Measurements from ENCODE around the gene ZKSCAN2.

Gene ZKSCAN2

GRCh38 chr16:25217921-25218320 lies 39.7 kb downstream of the ZKSCAN2 start:
- Histone ChIP-seq H3F3A (ENCODE audit: insufficient read depth, low read length) (no peaks in the 10 kb centered on the region), H4K20me1 (ENCODE audit: insufficient read depth, low read length) (no peaks in the 10 kb centered on the region), H3K27ac (ENCODE audit: low read depth, low read length, poor library complexity, severe bottlenecking) (no peak overlapping the region)

GRCh38 chr16:25217112-25217511 lies 40.5 kb downstream of the ZKSCAN2 start:
- Histone ChIP-seq H3K4me3 (ENCODE audit: low read depth, low read length, poor library complexity, severe bottlenecking) (no peak overlapping the region), H3K4me1 (ENCODE audit: insufficient read depth, low read length, severe bottlenecking) (no peaks in the 10 kb centered on the region), H4K20me1 (ENCODE audit: insufficient read depth, low read length) (no peaks in the 10 kb centered on the region), H3K9ac (ENCODE audit: low read length) (no peak overlapping the region), H3K27ac (ENCODE audit: low read depth, low read length, poor library complexity, severe bottlenecking) (no peak overlapping the region), H3F3A (ENCODE audit: insufficient read depth, low read length) (no peaks in the 10 kb centered on the region), H2AFZ (ENCODE audit: low read length) (no peak overlapping the region), H3K27me3 (ENCODE audit: insufficient read depth, low read length) (no peaks in the 10 kb centered on the region), H3K9me3 (ENCODE audit: low read length) (no peaks in the 10 kb centered on the region), H3K36me3 (ENCODE audit: insufficient read depth, low read length) (no peaks in the 10 kb centered on the region), H3K79me2 (ENCODE audit: insufficient read depth, low read length) (no peaks in the 10 kb centered on the region), H3K9me2 (ENCODE audit: low read depth, low read length) (no peaks in the 10 kb centered on the region), H3K4me2 (ENCODE audit: low read length) (no peak overlapping the region)
- TF ChIP-seq EZH2 (IDR thresholded peaks at IDR 0.05; ENCODE audit: borderline replicate concordance, low read length) (no peak), CTCF (IDR thresholded peaks at IDR 0.05; ENCODE audit: low read length) (no peak)

More at GRCh38 chr16:25217921-25218320, 39.7 kb downstream of the ZKSCAN2 start:
- H3K9me2 ChIP-seq (ENCODE audit: low read depth, low read length), result no peaks in the 10 kb centered on the region
- H3K9me3 ChIP-seq (ENCODE audit: low read length), result no peaks in the 10 kb centered on the region
- no peak overlapping the region for H2AFZ ChIP-seq (ENCODE audit: low read length)
- no peak overlapping the region for H3K4me2 ChIP-seq (ENCODE audit: low read length)
- H3K9ac ChIP-seq (ENCODE audit: low read length), result no peak overlapping the region
- H3K36me3 ChIP-seq (ENCODE audit: insufficient read depth, low read length), result no peaks in the 10 kb centered on the region
- H3K79me2 ChIP-seq (ENCODE audit: insufficient read depth, low read length), result no peaks in the 10 kb centered on the region
- no peak for TF ChIP-seq EZH2 (IDR thresholded peaks at IDR 0.05; ENCODE audit: borderline replicate concordance, low read length)
- no peak for TF ChIP-seq CTCF (IDR thresholded peaks at IDR 0.05; ENCODE audit: low read length)
- H3K27me3 ChIP-seq (ENCODE audit: insufficient read depth, low read length), result no peaks in the 10 kb centered on the region
- no peaks in the 10 kb centered on the region for H3K4me1 ChIP-seq (ENCODE audit: insufficient read depth, low read length, severe bottlenecking)
- no peak overlapping the region for H3K4me3 ChIP-seq (ENCODE audit: low read depth, low read length, poor library complexity, severe bottlenecking)

- H3K4me1 ChIP-seq (ENCODE audit: insufficient read depth, low read length, severe bottlenecking), result no peaks in the 10 kb centered on the region
- no peak overlapping the region for H3K4me2 ChIP-seq (ENCODE audit: low read length)
- no peak overlapping the region for H3K4me3 ChIP-seq (ENCODE audit: low read depth, low read length, poor library complexity, severe bottlenecking)
- H3K9me3 ChIP-seq (ENCODE audit: low read length), result no peaks in the 10 kb centered on the region
- H4K20me1 ChIP-seq (ENCODE audit: insufficient read depth, low read length), result no peaks in the 10 kb centered on the region
- no peaks in the 10 kb centered on the region for H3K36me3 ChIP-seq (ENCODE audit: insufficient read depth, low read length)
- no peak overlapping the region for H2AFZ ChIP-seq (ENCODE audit: low read length)
- no peaks in the 10 kb centered on the region for H3K9me2 ChIP-seq (ENCODE audit: low read depth, low read length)
- no peaks in the 10 kb centered on the region for H3K27me3 ChIP-seq (ENCODE audit: insufficient read depth, low read length)
- H3F3A ChIP-seq (ENCODE audit: insufficient read depth, low read length), result no peaks in the 10 kb centered on the region
- no peak overlapping the region for H3K9ac ChIP-seq (ENCODE audit: low read length)
- H3K27ac ChIP-seq (ENCODE audit: low read depth, low read length, poor library complexity, severe bottlenecking), result no peak overlapping the region
- no peak for TF ChIP-seq EZH2 (IDR thresholded peaks at IDR 0.05; ENCODE audit: borderline replicate concordance, low read length)
- no peak for TF ChIP-seq CTCF (IDR thresholded peaks at IDR 0.05; ENCODE audit: low read length)
- no peaks in the 10 kb centered on the region for H3K79me2 ChIP-seq (ENCODE audit: insufficient read depth, low read length)
These were observed 43.8 kb downstream of the ZKSCAN2 start for GRCh38 chr16:25213709-25214397.

All from OCI-LY1 (cell line).